RPMI8226 (cell line): ENCODE data around the gene MAGED1.
A peak's percentile ranks its signal among the peaks of the same experiment; 100 is the strongest.

Experiments used
- DNase-seq: peaks from one replicate; pipeline ENCODE4 v3.0.0-alpha.2; 2015

Gene MAGED1, protein sequence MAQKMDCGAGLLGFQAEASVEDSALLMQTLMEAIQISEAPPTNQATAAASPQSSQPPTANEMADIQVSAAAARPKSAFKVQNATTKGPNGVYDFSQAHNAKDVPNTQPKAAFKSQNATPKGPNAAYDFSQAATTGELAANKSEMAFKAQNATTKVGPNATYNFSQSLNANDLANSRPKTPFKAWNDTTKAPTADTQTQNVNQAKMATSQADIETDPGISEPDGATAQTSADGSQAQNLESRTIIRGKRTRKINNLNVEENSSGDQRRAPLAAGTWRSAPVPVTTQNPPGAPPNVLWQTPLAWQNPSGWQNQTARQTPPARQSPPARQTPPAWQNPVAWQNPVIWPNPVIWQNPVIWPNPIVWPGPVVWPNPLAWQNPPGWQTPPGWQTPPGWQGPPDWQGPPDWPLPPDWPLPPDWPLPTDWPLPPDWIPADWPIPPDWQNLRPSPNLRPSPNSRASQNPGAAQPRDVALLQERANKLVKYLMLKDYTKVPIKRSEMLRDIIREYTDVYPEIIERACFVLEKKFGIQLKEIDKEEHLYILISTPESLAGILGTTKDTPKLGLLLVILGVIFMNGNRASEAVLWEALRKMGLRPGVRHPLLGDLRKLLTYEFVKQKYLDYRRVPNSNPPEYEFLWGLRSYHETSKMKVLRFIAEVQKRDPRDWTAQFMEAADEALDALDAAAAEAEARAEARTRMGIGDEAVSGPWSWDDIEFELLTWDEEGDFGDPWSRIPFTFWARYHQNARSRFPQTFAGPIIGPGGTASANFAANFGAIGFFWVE

DNA sequence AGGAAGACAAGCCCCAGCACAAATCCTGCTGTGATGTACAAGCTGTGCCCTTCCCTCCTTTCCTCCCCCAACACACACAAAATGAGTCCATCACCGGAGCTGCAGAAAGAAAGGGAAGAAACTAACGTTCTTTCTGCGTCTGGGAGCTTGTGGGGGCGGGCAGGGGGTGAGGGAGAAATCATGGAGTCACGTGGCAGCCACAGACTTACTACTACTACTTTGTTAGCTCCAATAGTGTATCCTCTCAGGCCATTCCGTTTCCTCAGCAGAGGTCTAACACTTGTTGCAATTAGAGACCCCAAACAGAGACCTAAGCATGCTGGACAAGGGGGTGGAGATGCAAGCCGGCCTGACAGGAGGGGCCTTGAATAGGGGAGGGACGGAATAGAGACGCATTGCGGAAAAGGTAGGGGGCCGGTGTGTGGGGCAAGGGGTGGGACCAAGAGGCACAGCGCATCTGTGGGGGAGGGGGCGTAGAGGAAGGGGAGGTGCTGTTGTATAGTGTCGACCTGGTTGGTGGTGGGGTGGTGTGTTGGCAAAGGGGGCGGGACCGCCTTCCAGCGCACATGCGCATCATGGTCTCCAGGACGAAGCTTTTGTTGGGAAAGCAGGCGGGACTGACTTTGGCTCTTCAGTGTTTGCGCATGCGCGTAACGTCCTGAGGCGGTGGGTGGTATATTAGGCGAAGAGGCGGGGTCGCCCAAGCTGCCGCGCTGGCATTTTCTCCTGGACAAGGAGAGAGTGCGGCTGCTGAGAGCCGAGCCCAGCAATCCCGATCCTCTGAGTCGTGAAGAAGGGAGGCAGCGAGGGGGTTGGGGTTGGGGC, at the start of gene MAGED1:
TSS of gene MAGED1 (plus strand) at position 703 of the 825 bp plus-strand sequence. CDS start 682 bp downstream, outside the sequence.
- no peak for DNase-seq

- no peak for DNase-seq
Observed at GRCh38 chrX:51847463-51847862, 46.0 kb upstream of the MAGED1 start.

- no peak for DNase-seq
Observed at GRCh38 chrX:51851507-51852085, 41.8 kb upstream of the MAGED1 start.

DNA sequence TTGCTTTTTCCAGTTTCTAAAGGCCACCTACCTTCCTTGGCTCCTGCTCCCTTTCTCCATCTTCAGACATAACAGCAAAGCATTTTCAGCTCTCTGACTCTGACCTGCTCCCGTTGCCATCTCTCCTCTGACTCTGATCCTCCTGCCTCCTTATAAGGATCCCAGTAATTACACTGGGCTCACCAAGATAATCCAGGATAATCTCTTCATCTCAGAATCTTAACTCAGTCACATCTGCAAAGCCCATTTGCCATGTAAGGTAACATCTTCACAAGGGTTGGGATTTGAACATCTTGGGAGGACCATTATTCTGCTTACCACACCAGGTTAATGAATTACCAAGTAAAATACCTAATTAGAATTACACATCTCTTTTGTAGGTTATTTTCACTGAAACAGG, 41.3 kb upstream of the MAGED1 start:
- no peak for DNase-seq

DNA sequence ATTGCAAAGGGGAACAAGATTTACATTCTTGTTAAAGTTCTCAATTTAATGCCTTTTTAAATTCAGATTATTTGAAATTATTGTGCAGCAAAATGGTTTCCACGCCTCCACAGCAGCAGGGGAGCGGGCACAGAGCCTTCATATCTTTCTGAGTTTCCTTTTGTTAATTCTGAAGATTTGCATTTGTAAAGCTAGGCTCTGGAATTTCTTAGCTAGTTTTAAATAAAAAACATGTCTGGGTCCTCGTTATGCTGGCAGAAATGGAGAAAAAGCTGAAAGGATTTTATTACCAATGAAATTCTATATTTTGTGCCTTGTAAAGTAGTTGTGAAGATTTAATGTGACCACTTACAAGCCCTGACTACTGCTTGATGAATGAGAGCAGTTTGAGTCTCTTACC, 40.8 kb upstream of the MAGED1 start:
- DNase-seq: no peak

DNA sequence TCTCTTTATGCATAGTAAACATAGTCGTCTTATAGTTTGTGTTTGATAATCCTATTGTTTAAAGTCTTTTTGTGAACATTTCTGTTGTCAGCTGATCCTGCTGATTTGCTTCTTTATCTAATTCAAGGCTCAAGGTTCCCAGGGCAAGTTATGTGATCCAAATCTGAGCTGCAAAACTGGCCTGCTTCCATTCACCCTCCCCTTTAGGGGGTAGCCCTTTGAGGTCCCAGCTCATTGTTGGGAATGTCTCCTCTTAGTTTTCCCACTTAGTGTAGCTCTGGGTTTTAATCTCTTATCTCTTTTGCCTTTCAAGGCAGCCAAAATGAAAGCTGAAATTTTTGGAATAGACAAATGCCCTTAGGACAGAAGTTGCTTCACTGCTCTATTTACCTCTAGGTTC, 40.2 kb upstream of the MAGED1 start:
- no peak for DNase-seq

DNA sequence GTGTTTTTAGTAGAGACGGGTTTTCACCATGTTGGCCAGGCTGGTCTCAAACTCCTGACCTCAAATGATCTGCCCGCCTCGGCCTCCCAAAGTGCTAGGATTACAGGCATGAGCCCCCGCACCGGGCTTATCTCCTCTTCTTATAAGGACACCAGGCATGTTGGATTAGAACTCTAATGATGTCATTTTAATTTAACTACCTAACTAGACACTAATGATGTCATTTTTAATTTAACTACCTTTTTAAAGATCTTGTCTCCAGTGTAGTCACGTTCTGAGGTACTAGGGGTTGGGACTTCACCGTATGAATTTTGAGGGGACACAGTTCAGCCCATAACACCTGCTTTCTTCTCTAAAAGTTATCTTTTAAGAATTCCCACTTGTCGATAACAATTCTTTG, 37.7 kb upstream of the MAGED1 start:
- DNase-seq: no peak

DNA sequence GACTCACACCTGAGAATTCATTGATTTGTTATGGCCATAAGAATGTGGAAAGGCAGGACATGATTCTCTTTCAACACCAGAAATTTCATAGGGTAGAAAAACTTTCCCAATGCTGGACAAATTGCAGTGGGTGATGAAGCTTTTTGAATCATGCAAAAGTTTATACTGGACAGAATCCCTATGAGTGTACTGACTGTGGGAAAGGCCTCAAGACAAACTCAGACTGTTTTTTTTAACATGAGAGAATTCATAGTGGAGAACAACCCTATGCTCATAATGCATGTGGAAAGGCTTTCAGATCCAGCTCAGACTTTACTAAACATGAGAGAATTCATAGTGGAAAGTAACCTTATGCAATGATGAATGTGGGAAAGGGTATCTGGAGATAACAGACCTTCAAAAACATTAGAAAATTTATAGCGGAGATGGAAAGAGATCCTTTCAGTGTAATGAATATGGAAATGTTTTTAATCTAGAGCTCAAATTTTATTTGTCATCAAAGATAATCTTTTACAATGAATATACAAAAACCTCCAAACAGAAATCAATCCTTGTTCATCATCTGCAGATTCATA, 36.2 kb upstream of the MAGED1 start:
- no peak for DNase-seq

- peak; percentile 2 for DNase-seq
Observed at GRCh38 chrX:51860679-51861078, 32.7 kb upstream of the MAGED1 start.

- no peak for DNase-seq
Observed at GRCh38 chrX:51862920-51863319, 30.5 kb upstream of the MAGED1 start.

DNA sequence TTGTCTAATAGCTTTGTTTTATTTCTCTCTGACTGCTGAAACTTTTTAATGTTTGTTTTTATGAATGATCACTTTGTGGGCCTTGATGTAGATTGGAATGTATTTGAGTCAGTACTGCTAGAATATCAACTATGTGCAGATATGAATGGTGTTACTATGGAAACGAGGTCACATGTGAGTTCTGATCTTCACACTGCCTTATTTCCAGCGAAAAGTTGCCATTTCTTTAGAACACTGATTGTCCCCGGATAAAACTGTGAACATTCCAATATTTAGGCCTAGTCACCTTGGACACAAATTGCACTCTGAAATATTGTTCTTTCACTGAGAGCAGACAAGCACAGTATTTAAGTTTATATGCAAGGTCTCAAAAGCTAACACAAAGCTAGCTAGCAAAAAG, 27.2 kb upstream of the MAGED1 start:
- no peak for DNase-seq

DNA sequence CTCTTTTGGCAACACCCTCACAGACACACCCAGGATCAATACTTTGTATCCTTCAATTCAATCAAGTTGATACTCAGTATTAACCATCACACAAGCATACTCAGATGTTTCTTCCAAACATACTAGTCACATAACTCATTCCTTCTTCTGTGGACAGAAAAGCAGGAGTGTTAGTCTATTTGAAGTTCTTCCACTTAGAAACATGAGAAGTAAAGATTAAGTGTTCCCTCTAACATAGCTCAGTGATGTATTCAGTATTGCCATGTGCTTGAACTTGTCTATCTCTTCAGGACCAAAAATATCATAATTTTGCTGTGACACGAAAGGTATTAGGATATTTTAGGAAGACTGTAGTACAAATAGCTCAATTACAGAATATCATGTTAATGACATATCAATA, 25.8 kb upstream of the MAGED1 start:
- no peak for DNase-seq

DNA sequence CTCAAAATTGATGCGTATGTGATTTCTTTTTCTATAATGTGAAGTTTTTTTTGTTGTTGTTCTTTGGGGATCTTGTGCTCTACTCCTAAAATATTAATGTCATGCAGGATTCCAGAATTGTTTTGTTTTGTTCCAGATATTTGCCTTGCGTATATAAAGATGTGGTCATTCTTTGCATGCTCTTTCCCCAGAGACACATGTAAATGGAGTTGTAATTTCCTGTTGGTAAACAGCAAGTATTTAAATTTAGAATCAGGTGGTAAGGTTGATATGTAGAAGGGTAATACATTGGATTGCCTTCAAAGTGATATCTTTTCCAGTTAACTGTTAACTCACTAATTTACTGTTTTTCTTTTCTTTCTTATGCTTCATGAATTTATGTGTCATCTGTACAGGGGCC, 23.1 kb upstream of the MAGED1 start:
- no peak for DNase-seq

GRCh38 chrX:51874123-51874522, 19.3 kb upstream of the MAGED1 start:
- no peak for DNase-seq

- DNase-seq: no peak
Observed at GRCh38 chrX:51876441-51876840, 17.0 kb upstream of the MAGED1 start.

DNA sequence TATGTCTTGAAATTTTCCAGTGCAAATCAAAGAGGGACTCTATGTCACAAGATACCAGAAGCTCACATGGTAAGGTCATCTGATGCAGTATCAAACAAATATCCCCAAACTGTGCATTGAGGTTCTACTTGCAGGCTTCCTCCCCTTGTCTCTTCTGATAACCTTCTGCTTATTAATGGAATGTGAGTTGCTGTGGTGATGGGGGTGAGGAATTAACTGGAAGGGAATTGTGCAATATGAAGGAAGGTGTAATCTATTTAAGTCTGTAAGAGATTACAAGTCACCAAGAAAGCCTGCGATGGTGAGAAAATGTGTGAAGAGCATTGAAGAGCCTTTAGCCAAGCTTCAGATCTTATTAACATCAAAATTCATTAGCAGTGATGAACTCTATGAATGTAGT, 15.4 kb upstream of the MAGED1 start:
- DNase-seq: no peak

DNA sequence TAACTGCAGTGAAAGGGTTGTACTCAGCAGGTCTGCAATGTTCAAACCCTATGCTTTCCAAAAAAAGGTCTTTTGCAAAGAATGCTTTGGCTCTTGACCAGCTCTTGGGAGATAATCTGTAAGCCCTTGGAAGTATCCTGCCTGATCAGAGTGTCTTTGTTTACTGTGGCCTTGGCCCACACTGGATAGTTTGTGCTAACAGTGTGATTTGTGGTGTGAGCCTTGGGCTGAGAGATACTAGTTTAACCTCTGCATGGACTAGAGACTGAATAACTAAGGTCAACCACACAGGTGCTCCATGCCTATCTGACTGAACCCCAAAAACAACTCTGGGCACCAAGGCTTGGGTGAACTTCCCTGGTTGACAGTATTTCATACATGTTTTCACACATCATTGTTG, 3.6 kb upstream of the MAGED1 start:
- no peak for DNase-seq

DNA sequence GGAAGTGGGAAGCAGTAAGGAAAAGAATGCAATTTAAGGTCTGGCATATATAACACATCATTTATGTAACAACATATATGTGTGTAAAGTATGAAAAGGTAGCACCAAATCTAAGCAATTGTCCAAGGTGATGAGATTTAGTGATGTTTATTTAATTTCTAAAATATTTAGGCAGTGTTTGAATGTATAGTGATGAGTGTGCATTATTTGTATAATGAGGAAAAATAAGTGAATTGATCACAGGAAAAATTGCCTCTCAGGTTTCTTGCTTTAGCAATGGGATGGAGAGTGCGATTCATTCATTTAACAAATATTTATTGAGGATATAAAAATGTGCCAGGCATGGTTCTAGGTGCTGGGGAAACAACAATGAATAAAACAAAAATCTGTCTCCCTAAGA, 2.2 kb upstream of the MAGED1 start:
- no peak for DNase-seq

DNA sequence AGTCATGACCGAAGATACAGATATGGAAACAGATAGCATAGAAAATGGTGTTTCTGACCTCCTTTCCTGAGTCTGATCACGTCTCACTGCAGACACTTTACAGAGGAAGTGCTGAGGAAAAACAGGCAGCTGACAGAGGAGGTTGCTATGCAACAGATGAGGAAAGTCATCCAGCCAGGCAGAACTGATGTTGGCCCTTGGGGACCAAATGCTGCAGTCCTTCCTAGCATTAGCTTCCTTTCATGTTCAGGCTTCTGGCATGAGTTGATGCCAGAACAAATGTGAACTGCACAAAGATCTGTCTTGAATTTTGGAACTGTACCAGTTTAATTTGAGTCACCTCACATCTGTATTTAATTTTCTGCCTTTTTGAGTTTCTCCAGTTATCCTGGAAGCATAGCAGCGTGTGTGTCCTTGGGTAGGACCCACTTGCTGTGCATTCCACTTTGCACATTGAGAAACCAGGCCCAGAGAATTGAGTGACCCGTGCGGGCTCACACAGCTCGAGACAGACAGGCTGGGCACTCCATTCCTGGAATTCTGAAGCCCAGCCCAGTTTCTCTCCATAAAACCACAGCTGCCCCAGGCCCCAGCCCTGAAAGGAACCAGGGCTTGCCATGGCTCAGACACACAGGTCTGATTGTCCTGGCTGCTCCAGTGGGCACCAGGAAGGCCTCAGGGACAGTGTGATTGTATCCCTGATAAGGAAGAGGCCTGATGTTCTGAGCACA, 1.4 kb upstream of the MAGED1 start:
- DNase-seq: no peak

DNA sequence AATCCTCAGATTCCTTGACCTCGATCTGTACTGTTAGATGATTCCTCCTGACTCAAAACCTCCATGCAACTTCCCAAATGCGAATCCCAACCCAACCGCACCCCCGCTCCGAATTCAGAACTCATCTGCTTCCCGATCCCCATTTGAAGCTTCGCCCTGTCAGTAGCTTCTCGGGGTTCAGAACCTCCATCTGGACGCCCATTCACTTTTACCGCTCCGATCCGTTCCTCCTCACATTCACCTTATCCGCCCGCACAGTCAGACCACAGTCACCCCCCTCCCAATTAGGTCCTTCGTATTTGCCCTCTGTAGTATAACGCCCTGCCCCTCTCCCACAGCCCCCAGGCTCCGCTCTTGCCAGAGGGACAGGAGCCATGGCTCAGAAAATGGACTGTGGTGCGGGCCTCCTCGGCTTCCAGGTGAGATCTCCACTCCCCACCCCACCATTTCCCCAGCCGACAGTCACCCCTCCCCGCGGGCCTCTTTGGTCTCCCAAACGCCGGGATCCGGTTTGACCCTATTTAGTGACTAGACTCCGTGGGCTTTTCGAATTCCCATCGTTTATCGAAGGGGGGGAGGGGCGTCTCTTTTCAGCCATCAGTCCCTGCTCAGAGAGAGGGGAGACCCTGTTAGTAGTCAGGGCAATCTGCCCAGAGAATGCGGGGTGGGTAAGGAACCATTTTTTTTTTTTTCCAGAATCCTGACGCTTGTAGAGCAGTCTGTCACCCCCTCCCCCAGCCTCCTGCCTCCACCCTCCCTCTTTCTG, 691 bp downstream of the MAGED1 start:
- no peak for DNase-seq

- DNase-seq: no peak
Observed at GRCh38 chrX:51894697-51895336, 1.4 kb downstream of the MAGED1 start.
